ENCODE measurements around the gene DIP2B. TPM values are rescaled to one million over a fixed set of nuclear protein-coding genes. Genes with fewer than 3 reads are reported as not detected.
"Not testable (repeated sequence)": the region's sequence is repeated elsewhere in the genome, so short reads cannot be mapped to it uniquely, and the experiment has no call there.

DIP2B gene
- total RNA-seq, 1 donor from 2014 or later: 32.3 TPM

GRCh38 chr12:50678650-50679365 lies 174.0 kb downstream of the DIP2B start:
- TF ChIP-seq CTCF (IDR thresholded peaks at IDR 0.05): no peak
- ChIA-PET POLR2A (no interaction called here), CTCF (no interaction called here)
- Mint-ChIP-seq H3K4me3 (no peak overlapping the region), H3K27ac (no peak overlapping the region), H3K27me3 (no peaks in the 10 kb centered on the region), H3K36me3 (ENCODE audit: low read depth) (peaks cover 85% of the 10 kb centered on the region), H3K4me1 (no peaks in the 10 kb centered on the region), H3K9me3 (no peaks in the 10 kb centered on the region)
- intact Hi-C loops (cut with micrococcal nuclease): no loop called here
- ATAC-seq (ENCODE audit: low read depth) (no peak), DNase-seq (no peak)

DNA sequence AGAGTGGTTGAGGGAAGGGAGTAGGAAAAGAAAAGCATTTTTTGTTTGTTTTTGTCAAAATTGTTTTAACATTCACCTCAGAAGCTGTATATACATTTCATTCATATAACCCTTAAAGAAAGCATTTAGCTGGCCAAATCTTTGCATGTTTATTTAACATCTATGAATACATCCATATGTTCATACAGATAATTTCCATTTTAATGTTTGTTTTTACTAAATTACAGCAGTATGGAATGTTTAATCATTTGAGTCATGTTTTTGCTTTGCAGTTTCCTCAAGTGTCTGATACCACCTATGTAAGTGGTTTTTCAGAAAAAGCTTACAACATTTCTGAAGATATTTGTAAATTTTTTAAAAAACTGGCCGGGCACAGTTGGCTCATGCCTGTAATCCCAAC lies 174.8 kb downstream of the DIP2B start:
- DNase-seq (no peak), ATAC-seq (ENCODE audit: low read depth) (no peak)
- no peak for TF ChIP-seq CTCF (IDR thresholded peaks at IDR 0.05)
- CTCF ChIA-PET: no interaction called here
- H3K4me1 Mint-ChIP-seq: no peaks in the 10 kb centered on the region
- intact Hi-C loops (cut with micrococcal nuclease): no loop called here
- H3K4me3 Mint-ChIP-seq: no peak overlapping the region
- no peaks in the 10 kb centered on the region for H3K27me3 Mint-ChIP-seq
- H3K9me3 Mint-ChIP-seq: no peaks in the 10 kb centered on the region
- POLR2A ChIA-PET: no interaction called here
- H3K36me3 Mint-ChIP-seq (ENCODE audit: low read depth): peaks cover 85% of the 10 kb centered on the region
- no peak overlapping the region for H3K27ac Mint-ChIP-seq

DNA sequence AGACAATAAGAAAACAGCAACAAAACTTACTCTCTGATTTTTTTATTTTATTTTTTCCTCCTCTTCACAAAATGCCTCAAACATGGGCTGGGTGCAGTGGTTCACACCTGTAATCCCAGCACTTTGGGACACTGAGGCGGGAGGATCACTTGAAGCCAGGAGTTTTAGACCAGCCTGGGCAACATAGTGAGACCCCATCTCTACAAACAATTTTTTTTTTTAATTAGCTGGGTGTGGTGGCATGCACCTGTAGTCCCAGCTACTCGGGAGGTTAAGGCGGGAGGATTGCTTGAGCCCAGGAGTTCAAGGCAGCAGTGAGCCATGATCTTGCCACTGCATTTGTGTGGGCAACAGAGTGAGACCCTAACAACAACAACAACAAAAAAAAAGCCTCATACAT lies 176.3 kb downstream of the DIP2B start:
- CTCF ChIA-PET: not testable (repeated sequence)

DNA sequence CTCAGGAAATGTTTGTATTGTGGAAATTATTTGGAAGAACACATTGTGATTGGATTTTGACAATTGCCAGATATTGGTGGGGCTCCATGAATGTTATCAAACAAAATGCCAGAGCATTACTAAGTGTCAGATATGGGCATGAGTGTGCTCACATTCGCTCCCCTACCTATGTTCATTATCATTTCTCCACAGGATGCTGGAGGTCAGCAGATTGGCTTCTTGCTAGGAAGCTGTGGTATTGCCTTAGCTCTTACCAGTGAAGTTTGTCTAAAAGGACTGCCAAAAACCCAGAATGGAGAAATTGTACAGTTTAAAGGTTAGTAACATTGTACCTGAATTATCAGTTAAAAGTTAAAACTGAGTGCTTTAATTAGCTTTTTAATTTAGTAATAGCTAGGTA lies 180.9 kb downstream of the DIP2B start:
- ChIA-PET POLR2A (no interaction called here), CTCF (no interaction called here)
- H3K9me3 Mint-ChIP-seq: no peaks in the 10 kb centered on the region
- H3K27me3 Mint-ChIP-seq: no peaks in the 10 kb centered on the region
- H3K27ac Mint-ChIP-seq: no peak overlapping the region
- ATAC-seq (ENCODE audit: low read depth) (no peak), DNase-seq (no peak)
- peaks cover 83% of the 10 kb centered on the region for H3K36me3 Mint-ChIP-seq (ENCODE audit: low read depth)
- no peaks in the 10 kb centered on the region for H3K4me1 Mint-ChIP-seq
- no peak for TF ChIP-seq CTCF (IDR thresholded peaks at IDR 0.05)
- intact Hi-C loops (cut with micrococcal nuclease): no loop called here
- H3K4me3 Mint-ChIP-seq: no peak overlapping the region

More for the DNA sequence above, 176.3 kb downstream of the DIP2B start:
- POLR2A ChIA-PET; H3K27me3 Mint-ChIP-seq; H3K4me3 Mint-ChIP-seq; H3K27ac Mint-ChIP-seq; H3K9me3 Mint-ChIP-seq; DNase-seq; ATAC-seq (ENCODE audit: low read depth); H3K4me1 Mint-ChIP-seq; intact Hi-C loops (cut with micrococcal nuclease): not testable (repeated sequence)
- peaks cover 84% of the 10 kb centered on the region for H3K36me3 Mint-ChIP-seq (ENCODE audit: low read depth)

DNA sequence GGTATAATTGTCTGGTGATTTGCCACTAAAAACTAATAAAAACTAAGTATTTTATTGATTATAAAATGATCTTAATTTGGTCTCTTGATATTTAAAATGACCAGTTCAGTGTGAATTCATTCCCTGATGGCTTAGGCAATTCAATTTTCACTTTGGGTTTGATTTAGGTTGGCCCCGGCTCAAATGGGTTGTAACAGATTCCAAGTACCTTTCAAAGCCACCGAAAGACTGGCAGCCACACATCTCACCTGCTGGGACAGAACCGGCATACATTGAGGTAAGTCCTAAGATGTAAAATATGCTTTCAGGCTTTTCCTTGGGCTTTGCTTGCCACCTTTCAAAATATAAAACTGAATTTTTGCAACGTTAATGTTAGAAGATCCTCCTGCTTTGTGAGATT lies 181.6 kb downstream of the DIP2B start:
- ChIA-PET CTCF (no interaction called here), POLR2A (no interaction called here)
- intact Hi-C loops (cut with micrococcal nuclease): no loop called here
- DNase-seq: no peak
- TF ChIP-seq CTCF (IDR thresholded peaks at IDR 0.05): no peak
- peaks cover 85% of the 10 kb centered on the region for H3K36me3 Mint-ChIP-seq (ENCODE audit: low read depth)
- H3K27ac Mint-ChIP-seq: no peak overlapping the region
- H3K9me3 Mint-ChIP-seq: no peaks in the 10 kb centered on the region
- H3K27me3 Mint-ChIP-seq: no peaks in the 10 kb centered on the region
- no peaks in the 10 kb centered on the region for H3K4me1 Mint-ChIP-seq
- ATAC-seq (ENCODE audit: low read depth): no peak
- no peak overlapping the region for H3K4me3 Mint-ChIP-seq

- TF ChIP-seq CTCF (IDR thresholded peaks at IDR 0.05): no peak
- no peak for DNase-seq
- Mint-ChIP-seq H3K4me1 (no peaks in the 10 kb centered on the region), H3K9me3 (no peaks in the 10 kb centered on the region), H3K4me3 (no peak overlapping the region), H3K27me3 (no peaks in the 10 kb centered on the region), H3K27ac (no peak overlapping the region), H3K36me3 (ENCODE audit: low read depth) (peaks cover 84% of the 10 kb centered on the region)
- POLR2A ChIA-PET: no interaction called here
- no peak for ATAC-seq (ENCODE audit: low read depth)
- intact Hi-C loops (cut with micrococcal nuclease): no loop called here
- CTCF ChIA-PET: no interaction called here
Measured at GRCh38 chr12:50686976-50687375, 182.2 kb downstream of the DIP2B start.

Measured in activated B cell treated with CpG ODN at 0.5 μM for 24 hours (primary cell).